Activated naive CD4-positive, alpha-beta T cell treated with anti-CD3 and anti-CD28 coated beads, Interleukin-2, amount 10 ng/mL, durations not matched to agents 7 days and 5 days (primary cell): ENCODE measurements around the gene DYRK2.
A peak's percentile ranks its signal among the peaks of the same experiment; 100 is the strongest.

Experiments used
- CTCF ChIA-PET: fragments of 350-600 bp; sonication (Branson Sonifier 250); formaldehyde crosslinking; loops from one replicate; lab custom pipeline; 2021; ENCODE audit warnings: antibody characterized with exemption; lab: Charles Lee
- DNase-seq: peaks from one replicate; pipeline ENCODE4 v3.0.0-alpha.2; 2020
- H3K27ac Mint-ChIP-seq: one replicate; pipeline ENCODE4 v1.8.0; 2021; ENCODE audit warnings: mild to moderate bottlenecking, moderate library complexity, mixed read lengths
- H3K27me3 Mint-ChIP-seq: one replicate; pipeline ENCODE4 v1.8.0; 2021; ENCODE audit warnings: mild to moderate bottlenecking, mixed read lengths
- H3K36me3 Mint-ChIP-seq: one replicate; pipeline ENCODE4 v1.8.0; 2021; ENCODE audit warnings: mixed read lengths
- H3K4me1 Mint-ChIP-seq: one replicate; pipeline ENCODE4 v1.8.0; 2021; ENCODE audit warnings: mixed read lengths
- H3K4me3 Mint-ChIP-seq: one replicate; pipeline ENCODE4 v1.8.0; 2021; ENCODE audit warnings: mild to moderate bottlenecking, moderate library complexity, mixed read lengths
- H3K9me3 Mint-ChIP-seq: one replicate; pipeline ENCODE4 v1.8.0; 2021; ENCODE audit warnings: mixed read lengths

DYRK2 gene

GRCh38 chr12:67632005-67632404, 16.5 kb upstream of the DYRK2 start:
- Mint-ChIP-seq H3K9me3 (peaks cover 7% of the 10 kb centered on the region), H3K27ac (peak overlapping the region; percentile 24), H3K4me3 (no peak overlapping the region), H3K36me3 (peaks cover 35% of the 10 kb centered on the region), H3K4me1 (peaks cover 64% of the 10 kb centered on the region), H3K27me3 (no peaks in the 10 kb centered on the region)
- DNase-seq, result no peak
- CTCF ChIA-PET, result interaction anchor here (2.8 kb wide), 1 partner anchor 41 kb away, joined by 6 read pairs; no protein-coding TSS in a partner anchor

- CTCF ChIA-PET, result interaction anchor here (1.5 to 2.8 kb wide), 2 partner anchors 15 to 42 kb away, joined by 6 to 7 read pairs; partner anchors contain the start of gene DYRK2
- Mint-ChIP-seq H3K4me1 (peaks cover 62% of the 10 kb centered on the region), H3K4me3 (no peak overlapping the region), H3K9me3 (peaks cover 7% of the 10 kb centered on the region), H3K27me3 (no peaks in the 10 kb centered on the region), H3K36me3 (peaks cover 33% of the 10 kb centered on the region), H3K27ac (no peak overlapping the region)
- no peak for DNase-seq
These were observed 15.4 kb upstream of the DYRK2 start for GRCh38 chr12:67633024-67633610.

DNA sequence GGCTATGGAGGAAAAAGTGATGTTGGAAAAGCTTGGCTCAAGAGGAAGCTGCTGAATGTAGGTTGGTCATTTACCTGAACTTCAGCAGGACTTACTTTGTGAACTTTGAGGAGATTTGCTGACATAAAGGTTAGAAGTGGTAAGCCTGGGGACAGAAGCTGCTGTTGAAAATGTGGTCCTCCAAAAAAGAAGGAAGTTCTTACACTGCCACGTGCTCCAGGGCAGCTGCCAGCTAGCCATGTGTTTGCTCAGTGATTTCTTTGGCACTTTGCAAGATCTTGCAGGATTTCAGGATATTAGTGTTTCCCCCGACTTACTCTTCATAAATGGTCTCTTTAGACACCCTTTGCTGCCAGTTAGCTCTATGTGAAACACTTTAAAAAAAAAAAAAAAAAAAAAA, 14.8 kb upstream of the DYRK2 start:
- CTCF ChIA-PET, result interaction anchor here (1.5 to 2.8 kb wide), 2 partner anchors 14 to 43 kb away, joined by 6 to 7 read pairs; partner anchors contain the start of gene DYRK2
- Mint-ChIP-seq H3K4me1 (peaks cover 57% of the 10 kb centered on the region), H3K9me3 (peaks cover 7% of the 10 kb centered on the region)

GRCh38 chr12:67634303-67634761, 14.2 kb upstream of the DYRK2 start:
- Mint-ChIP-seq H3K4me3 (no peak overlapping the region), H3K27me3 (no peaks in the 10 kb centered on the region), H3K36me3 (peaks cover 24% of the 10 kb centered on the region), H3K9me3 (peaks cover 6% of the 10 kb centered on the region), H3K27ac (no peak overlapping the region), H3K4me1 (peaks cover 51% of the 10 kb centered on the region)
- no peak for DNase-seq
- CTCF ChIA-PET, result no interaction called here

More for the DNA sequence above, 14.8 kb upstream of the DYRK2 start:
- DNase-seq, result no peak
- H3K27me3 Mint-ChIP-seq, result no peaks in the 10 kb centered on the region
- H3K4me3 Mint-ChIP-seq, result no peak overlapping the region
- no peak overlapping the region for H3K27ac Mint-ChIP-seq
- peaks cover 29% of the 10 kb centered on the region for H3K36me3 Mint-ChIP-seq

GRCh38 chr12:67637718-67638117, 10.8 kb upstream of the DYRK2 start:
- peaks cover 19% of the 10 kb centered on the region for H3K4me1 Mint-ChIP-seq
- no peaks in the 10 kb centered on the region for H3K9me3 Mint-ChIP-seq
- peaks cover 14% of the 10 kb centered on the region for H3K36me3 Mint-ChIP-seq
- peaks cover 15% of the 10 kb centered on the region for H3K27me3 Mint-ChIP-seq
- CTCF ChIA-PET, result interaction anchor here (0.6 kb wide), 1 partner anchor 1284 kb away, joined by 3 read pairs; no protein-coding TSS in a partner anchor
- no peak for DNase-seq
- H3K27ac Mint-ChIP-seq, result no peak overlapping the region
- no peak overlapping the region for H3K4me3 Mint-ChIP-seq

GRCh38 chr12:67638694-67639093, 9.9 kb upstream of the DYRK2 start:
- Mint-ChIP-seq H3K4me1 (peaks cover 9% of the 10 kb centered on the region), H3K36me3 (peaks cover 7% of the 10 kb centered on the region), H3K27ac (no peak overlapping the region), H3K4me3 (no peak overlapping the region), H3K27me3 (peaks cover 15% of the 10 kb centered on the region), H3K9me3 (no peaks in the 10 kb centered on the region)
- CTCF ChIA-PET, result no interaction called here
- DNase-seq, result no peak

DNA sequence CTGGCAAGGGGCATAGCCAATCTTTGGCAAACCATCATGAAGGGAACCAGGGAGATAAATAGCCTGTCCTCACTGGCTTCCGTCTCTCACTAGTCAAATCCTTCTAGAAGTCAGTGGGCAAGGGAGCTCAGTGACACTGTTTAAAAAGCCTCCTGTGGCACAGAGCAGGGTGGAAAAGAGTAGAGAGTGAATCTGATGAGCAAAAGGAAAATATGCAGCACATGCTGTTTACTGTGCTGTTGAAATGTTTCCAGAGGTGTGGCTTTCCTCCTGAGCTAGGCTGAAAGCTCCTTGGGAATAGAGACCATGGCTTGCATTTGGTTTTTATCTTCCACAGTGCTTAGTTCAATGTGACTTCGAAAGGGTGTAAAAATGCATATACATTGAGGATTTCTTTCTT, 7.7 kb upstream of the DYRK2 start:
- H3K4me1 Mint-ChIP-seq, result no peaks in the 10 kb centered on the region
- DNase-seq, result no peak
- H3K4me3 Mint-ChIP-seq, result no peak overlapping the region
- CTCF ChIA-PET, result interaction anchor here (1.1 kb wide), 1 partner anchor 10 kb away, joined by 3 read pairs; no protein-coding TSS in a partner anchor
- H3K27ac Mint-ChIP-seq, result no peak overlapping the region
- peaks cover 15% of the 10 kb centered on the region for H3K27me3 Mint-ChIP-seq
- peaks cover 6% of the 10 kb centered on the region for H3K36me3 Mint-ChIP-seq
- H3K9me3 Mint-ChIP-seq, result peaks cover 5% of the 10 kb centered on the region

GRCh38 chr12:67645126-67645525, 3.4 kb upstream of the DYRK2 start:
- H3K4me3 Mint-ChIP-seq, result no peak overlapping the region
- H3K27me3 Mint-ChIP-seq, result peaks cover 22% of the 10 kb centered on the region
- H3K27ac Mint-ChIP-seq, result no peak overlapping the region
- peaks cover 5% of the 10 kb centered on the region for H3K9me3 Mint-ChIP-seq
- CTCF ChIA-PET, result interaction anchor here (0.7 kb wide), 1 partner anchor 69 kb away, joined by 3 read pairs; no protein-coding TSS in a partner anchor
- no peak for DNase-seq
- peaks cover 15% of the 10 kb centered on the region for H3K4me1 Mint-ChIP-seq
- peaks cover 8% of the 10 kb centered on the region for H3K36me3 Mint-ChIP-seq

- DNase-seq, result no peak
- CTCF ChIA-PET, result interaction anchor here (0.7 kb wide), 1 partner anchor 70 kb away, joined by 3 read pairs; no protein-coding TSS in a partner anchor
- H3K27me3 Mint-ChIP-seq, result peaks cover 17% of the 10 kb centered on the region
- peaks cover 20% of the 10 kb centered on the region for H3K4me1 Mint-ChIP-seq
- peaks cover 5% of the 10 kb centered on the region for H3K9me3 Mint-ChIP-seq
- peaks cover 13% of the 10 kb centered on the region for H3K36me3 Mint-ChIP-seq
- H3K4me3 Mint-ChIP-seq, result no peak overlapping the region
- H3K27ac Mint-ChIP-seq, result no peak overlapping the region
These were observed 2.9 kb upstream of the DYRK2 start for GRCh38 chr12:67645601-67646000.

DNA sequence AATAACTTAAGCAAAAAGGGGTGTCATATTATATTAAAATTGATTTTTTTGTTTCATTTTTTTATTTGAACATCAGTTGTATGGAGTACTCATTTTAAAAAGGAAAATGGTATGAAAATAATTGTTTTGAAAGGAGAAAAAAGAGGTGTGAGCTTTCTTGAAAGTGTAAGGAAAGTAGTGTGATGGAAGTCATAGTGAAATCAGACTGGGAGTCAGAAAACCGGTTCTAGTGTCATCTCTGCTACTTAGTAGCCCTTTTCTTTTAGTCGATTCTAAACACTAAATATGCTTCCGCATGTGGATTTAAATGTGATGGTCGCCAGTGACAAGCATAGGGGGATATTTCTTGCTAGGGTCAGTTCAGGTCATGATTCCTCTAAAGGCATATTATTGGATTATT, 1.8 kb upstream of the DYRK2 start:
- H3K9me3 Mint-ChIP-seq, result peaks cover 5% of the 10 kb centered on the region
- H3K4me1 Mint-ChIP-seq, result peaks cover 31% of the 10 kb centered on the region
- H3K27ac Mint-ChIP-seq, result peak overlapping the region; percentile 54
- H3K27me3 Mint-ChIP-seq, result peaks cover 14% of the 10 kb centered on the region
- H3K4me3 Mint-ChIP-seq, result peak overlapping the region; percentile 95
- CTCF ChIA-PET, result no interaction called here
- H3K36me3 Mint-ChIP-seq, result peaks cover 25% of the 10 kb centered on the region
- DNase-seq, result no peak

- CTCF ChIA-PET, result interaction anchor here (0.9 to 1.3 kb wide), 3 partner anchors 12 to 17 kb away, joined by 3 to 7 read pairs (median 3); no protein-coding TSS in a partner anchor
- Mint-ChIP-seq H3K4me1 (peaks cover 35% of the 10 kb centered on the region), H3K27ac (peak overlapping the region; percentile 92), H3K36me3 (peaks cover 23% of the 10 kb centered on the region), H3K4me3 (peak overlapping the region; percentile 95), H3K9me3 (peaks cover 5% of the 10 kb centered on the region), H3K27me3 (peaks cover 11% of the 10 kb centered on the region)
- DNase-seq, result peak; percentile 24
These were observed 1.3 kb upstream of the DYRK2 start for GRCh38 chr12:67647181-67647798.

GRCh38 chr12:67647799-67648520, 585 bp upstream of the DYRK2 start:
- CTCF ChIA-PET, result interaction anchor here (0.5 to 1.3 kb wide), 5 partner anchors 12 to 377 kb away, joined by 3 to 7 read pairs (median 3); no protein-coding TSS in a partner anchor
- DNase-seq, result peak; percentile 68
- Mint-ChIP-seq H3K27ac (peak overlapping the region; percentile 92), H3K36me3 (peaks cover 25% of the 10 kb centered on the region), H3K27me3 (peaks cover 11% of the 10 kb centered on the region), H3K9me3 (peaks cover 5% of the 10 kb centered on the region), H3K4me3 (peak overlapping the region; percentile 95), H3K4me1 (peaks cover 36% of the 10 kb centered on the region)

DNA sequence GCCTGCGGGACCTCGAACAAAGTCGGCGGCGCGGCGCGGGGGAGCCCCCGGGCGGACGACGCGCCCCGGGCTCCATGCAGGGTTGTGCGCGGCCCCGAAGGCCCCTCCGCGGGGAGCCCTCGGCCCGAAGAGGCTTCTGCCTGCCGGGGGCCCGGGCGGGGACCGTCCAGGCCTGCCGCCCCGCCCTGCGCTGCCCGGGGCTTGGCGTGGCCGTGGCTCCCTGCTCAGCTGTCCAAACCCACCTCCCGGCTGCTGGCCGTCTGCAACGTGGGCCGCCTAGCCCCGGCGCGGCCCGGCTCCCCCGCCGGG, 670 bp downstream of the DYRK2 start:
- Mint-ChIP-seq H3K9me3 (peaks cover 5% of the 10 kb centered on the region), H3K27me3 (peaks cover 11% of the 10 kb centered on the region), H3K4me1 (peaks cover 48% of the 10 kb centered on the region), H3K36me3 (peaks cover 38% of the 10 kb centered on the region), H3K27ac (no peak overlapping the region), H3K4me3 (peak overlapping the region; percentile 90)
- CTCF ChIA-PET, result interaction anchor here (1.3 kb wide), 1 partner anchor 44 kb away, joined by 3 read pairs; no protein-coding TSS in a partner anchor
- DNase-seq, result no peak
